H1 (cell line): ENCODE measurements around the gene PLXND1. TPM values are rescaled to one million over a fixed set of nuclear protein-coding genes. Genes with fewer than 3 reads are reported as not detected.

Experiments
- polyA plus RNA-seq, 7 experiments: library from polyadenylated mRNA; depleted of rRNA in 3 of 7; stranded (reverse) in 5 of 7; unstranded in 2 of 7; fragments of >200 nt in 5 of 7; fragments of 200-250 nt in 2 of 7; gene quantifications; 1 replicate in 5 of 7; 2 replicates in 1 of 7; 4 replicates in 1 of 7; pipeline versions ENCODE4 v1.2.1 to v1.2.3, GENCODE V29; 2011 to 2013; ENCODE audit warnings: missing spikeins in 2 of 7, mixed read lengths in 2 of 7
- total RNA-seq: library from RNA; stranded (reverse); fragmentation: NEBNext Ultra II Directional; extraction: Animal tissue kit (Norgen Biotek cat#: 25700); gene quantifications from 2 replicates; pipeline ENCODE4 v1.2.1, GENCODE V29; 2021
- TF ChIP-seq, protein P1 (sequence below): IDR thresholded peaks from 2 replicates; pipeline ENCODE4 v1.6.1; 2011; ENCODE audit warnings: low read length, improper control_type of control experiment

Gene PLXND1
- total and polyA plus RNA-seq, 2 of the 8 experiments (the other 6 are each of a cell fraction or from before 2014, with no cell fraction given): 17.7 to 66.4 TPM

DNA sequence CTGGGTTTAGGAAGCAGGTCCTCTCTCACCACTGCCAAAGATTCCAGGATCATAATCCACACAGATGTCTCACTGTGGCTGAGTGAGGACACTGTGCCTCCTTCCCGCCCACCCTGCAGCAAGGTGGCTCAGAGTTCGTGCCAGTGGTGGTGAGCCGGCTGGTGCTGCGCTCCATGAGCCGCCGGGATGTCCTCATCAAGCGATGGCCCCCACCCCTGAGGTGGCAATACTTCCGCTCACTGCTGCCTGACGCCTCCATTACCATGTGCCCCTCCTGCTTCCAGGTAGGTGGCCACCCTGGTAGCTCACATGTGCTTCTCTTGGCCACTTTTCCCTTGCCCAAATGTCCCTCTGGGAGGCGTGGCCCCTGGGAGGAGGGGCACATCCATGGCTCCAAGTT, 87.0 kb downstream of the PLXND1 start (continued):
- TF ChIP-seq, protein P1, sequence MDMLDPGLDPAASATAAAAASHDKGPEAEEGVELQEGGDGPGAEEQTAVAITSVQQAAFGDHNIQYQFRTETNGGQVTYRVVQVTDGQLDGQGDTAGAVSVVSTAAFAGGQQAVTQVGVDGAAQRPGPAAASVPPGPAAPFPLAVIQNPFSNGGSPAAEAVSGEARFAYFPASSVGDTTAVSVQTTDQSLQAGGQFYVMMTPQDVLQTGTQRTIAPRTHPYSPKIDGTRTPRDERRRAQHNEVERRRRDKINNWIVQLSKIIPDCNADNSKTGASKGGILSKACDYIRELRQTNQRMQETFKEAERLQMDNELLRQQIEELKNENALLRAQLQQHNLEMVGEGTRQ: no peak
